DMS79 (cell line): Measurements from ENCODE around the gene CXorf65.

ENCODE experiments used
- DNase-seq: peaks from one replicate; lab custom pipeline; 2025; lab: John Stamatoyannopoulos, UW

CXorf65 gene

DNA sequence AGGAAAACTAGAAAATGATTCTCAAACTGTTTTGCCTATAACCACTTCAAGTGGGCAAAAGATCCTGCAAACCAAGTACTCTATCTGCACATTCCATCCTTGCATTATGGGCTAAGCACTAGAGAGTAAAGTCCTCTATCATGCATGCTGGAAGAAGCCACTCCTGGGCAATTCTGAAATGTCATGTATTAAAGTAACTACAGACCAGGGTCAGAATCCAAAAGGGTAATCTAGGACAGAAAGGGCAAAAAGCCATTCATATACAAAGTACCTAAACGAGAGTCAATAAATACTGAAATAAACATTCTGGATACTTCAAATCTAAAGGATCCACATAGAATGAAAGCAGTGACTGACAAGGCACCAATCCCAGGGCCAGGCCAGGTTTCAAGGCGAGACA is 39.5 kb downstream of the CXorf65 start:
- no peak for DNase-seq

DNA sequence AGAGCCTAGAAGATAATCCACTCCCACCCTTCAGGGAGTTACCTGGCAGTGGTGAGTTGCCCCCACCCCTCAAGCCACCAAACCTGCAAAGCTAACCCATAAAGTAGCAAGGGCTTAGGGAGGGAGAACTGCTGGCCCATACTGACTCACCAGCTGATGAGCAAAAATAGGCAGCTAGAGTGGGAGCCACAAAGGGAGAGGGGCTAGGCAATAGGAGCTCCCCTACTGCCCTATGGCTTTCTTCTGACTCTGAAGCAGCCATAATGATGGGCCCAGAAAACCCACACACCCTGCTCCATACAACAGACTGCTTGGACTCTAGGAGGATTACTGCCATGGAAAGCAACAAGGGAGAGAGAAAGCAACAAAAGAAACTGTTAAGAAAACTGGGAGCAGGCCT is 46.4 kb downstream of the CXorf65 start:
- DNase-seq, result no peak

DNA sequence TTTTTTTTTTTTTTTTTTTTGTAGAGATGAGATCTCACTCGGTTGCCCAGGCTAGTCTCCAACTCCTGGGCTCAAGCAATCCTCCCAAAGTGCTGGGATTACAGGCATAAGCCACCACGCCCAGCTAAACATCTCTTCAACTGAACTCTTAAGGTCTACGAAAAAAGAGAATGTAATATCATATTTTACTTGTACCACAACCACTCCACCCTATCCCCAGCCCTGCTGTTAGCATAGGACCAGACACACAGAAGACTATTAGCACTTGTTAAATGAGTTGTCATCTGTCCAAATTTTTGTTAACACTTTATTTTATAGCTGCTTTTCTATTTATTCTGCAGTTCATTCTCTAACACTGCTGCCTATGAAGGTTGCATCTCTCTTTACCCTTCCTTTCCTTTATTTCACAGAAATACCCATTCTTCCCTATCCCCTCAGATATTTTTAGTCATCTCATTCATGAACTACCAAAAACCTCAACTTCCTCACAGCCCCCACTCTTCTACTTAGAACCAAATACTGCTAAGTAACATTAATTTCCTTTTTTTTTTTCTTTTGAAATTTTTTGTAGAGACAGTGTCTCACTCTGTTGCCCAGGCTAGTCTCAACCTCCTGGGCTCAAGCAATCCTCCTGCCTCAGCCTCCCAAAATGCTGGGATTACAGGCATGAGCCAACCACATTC is 48.6 kb downstream of the CXorf65 start:
- no peak for DNase-seq

DNA sequence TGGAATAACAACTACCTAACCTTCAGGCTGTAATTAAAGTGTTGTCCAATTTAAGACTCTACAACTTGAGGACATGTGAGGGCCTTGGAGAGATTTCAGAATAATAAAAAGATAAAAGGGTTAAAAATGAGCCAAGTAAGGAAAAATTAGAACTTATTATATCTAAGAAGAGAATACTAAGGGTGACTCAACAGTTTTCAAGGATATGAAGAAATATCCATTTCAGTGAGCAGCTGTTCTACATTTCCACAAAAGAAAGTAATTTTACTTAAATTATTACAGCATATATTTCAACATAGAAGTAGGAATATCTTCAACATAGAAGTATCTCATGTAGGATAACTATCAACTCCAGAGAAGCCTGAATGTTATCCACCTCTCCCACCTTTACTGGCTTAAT is 49.7 kb downstream of the CXorf65 start:
- DNase-seq, result no peak
